SK-MEL-5 (cell line): ENCODE data around the gene CFAP57. TPM values are rescaled to one million over a fixed set of nuclear protein-coding genes. Genes with fewer than 3 reads are reported as not detected.

Experiments
- DNase-seq: peaks from one replicate; pipeline ENCODE4 v3.0.0-alpha.2; 2016; ENCODE audit warnings: low read depth, low spot score
- in situ Hi-C: cut with HindIII; loops from 2 replicates; pipeline ENCODE4 v1.10.0; 2016; ENCODE audit warnings: low sequenced_read_pairs, high pct_unique_total_duplicates, low pct_unique_long_range_greater_than_20kb
- total RNA-seq: library from RNA; depleted of rRNA; stranded (reverse); fragments of >200 nt; shearing (Covaris generic); gene quantifications from 2 replicates; pipeline ENCODE4 v1.2.3, GENCODE V29; 2014

Gene CFAP57
- total RNA-seq, 1 experiment from 2014 or later: not detected

DNA sequence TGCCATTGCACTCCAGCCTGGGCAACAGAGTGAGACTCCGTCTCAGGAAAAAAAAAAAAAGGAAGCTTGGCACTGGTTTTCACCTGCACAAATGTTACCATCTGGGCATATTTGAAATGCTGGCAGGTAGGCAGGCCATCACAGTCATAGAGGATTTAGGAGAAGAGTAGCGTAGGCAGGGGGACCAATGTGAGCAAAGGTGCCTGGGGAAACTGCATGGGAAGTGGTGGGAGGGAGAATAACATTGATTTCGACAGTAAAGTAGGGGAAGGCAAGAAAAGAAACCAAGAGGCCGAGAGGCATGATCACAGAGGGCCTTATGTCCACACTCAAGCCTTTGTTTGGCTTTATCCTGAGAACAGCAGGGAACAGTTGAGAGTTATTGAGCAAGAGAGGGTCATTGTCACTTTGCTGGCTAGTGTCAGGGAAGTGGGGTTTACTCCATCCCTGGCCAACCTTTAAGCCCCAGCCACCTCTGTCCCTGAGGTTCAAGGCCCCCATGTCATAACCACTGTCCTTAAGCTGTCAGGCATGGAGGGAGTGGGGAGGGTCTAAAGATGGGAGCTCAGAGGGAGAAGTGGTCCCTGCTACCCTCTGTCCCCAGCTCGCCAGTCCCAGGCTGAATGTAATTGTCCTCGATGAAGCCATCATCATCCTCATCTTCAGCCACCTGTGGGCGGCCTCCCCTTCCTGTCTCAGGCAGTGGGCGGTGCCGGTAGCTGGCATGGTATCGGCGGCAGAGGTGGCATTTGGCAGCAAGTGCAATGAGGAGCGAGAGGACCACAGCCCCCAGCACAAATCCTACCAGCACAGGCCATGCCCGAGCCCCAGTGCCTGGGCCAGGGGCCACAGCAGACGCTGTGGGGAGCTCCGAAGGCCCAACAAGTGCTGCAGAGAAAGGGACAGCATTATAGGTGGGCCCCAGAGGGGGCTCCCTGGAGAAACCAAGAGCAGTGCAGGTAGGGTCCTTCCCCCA, 110.4 kb downstream of the CFAP57 start:
- DNase-seq: no peak
- in situ Hi-C loops: no loop called here

DNA sequence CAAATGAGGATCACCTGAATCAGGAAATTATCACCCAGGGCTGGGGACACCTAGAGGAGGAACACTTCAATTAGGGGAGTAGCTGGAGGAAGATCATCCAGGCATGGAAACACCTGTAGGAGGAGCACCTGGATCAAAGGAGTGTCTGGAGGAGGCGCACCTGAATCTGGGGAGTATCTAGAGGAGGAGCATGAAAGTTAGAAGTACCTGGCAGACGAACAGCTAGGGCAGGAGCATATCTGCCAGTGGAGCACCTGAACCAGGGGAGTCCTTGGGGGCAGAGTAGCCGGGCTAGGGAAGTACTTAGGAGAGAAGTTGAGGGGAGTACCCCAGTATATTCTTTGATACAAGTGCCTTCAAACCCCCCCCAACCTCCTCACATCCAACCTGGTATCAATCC, 111.9 kb downstream of the CFAP57 start:
- no peak for DNase-seq
- in situ Hi-C loops: no loop called here

- no peak for DNase-seq
- in situ Hi-C loops: no loop called here
These were observed 112.5 kb downstream of the CFAP57 start for GRCh38 chr1:43284546-43285110.

GRCh38 chr1:43285269-43285990, 113.3 kb downstream of the CFAP57 start, which contains the start of gene C1orf210:
Gene C1orf210, minus strand, starts transcription at chr1:43285581. Its CDS starts 2,311 bp downstream, at chr1:43283270.
- DNase-seq: no peak
- in situ Hi-C loops: no loop called here

- DNase-seq: no peak
- in situ Hi-C loops: no loop called here
These were observed 114.0 kb downstream of the CFAP57 start for GRCh38 chr1:43286115-43286514.

DNA sequence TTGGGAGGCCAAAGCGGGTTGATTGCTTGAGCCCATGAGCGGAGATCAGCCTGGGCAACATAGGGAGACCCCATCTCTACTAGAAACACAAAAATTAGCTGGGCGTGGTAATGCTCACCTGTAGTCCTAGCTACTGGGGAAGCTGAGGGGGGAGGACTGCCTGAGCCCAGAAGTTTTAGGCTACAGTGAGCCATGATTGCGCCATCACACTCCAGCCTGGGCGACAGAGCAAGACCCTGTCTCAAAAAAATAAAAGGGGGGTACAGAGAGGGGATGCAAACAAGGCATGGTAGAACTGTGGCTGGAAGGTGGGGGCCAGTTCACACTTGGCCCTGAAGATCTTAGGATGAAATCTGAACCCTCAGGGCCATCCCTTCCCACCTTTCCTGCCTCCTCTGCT, 114.4 kb downstream of the CFAP57 start:
- in situ Hi-C loops: no loop called here
- DNase-seq: no peak

GRCh38 chr1:43288058-43288784, 116.1 kb downstream of the CFAP57 start:
- in situ Hi-C loops: no loop called here
- DNase-seq: no peak

DNA sequence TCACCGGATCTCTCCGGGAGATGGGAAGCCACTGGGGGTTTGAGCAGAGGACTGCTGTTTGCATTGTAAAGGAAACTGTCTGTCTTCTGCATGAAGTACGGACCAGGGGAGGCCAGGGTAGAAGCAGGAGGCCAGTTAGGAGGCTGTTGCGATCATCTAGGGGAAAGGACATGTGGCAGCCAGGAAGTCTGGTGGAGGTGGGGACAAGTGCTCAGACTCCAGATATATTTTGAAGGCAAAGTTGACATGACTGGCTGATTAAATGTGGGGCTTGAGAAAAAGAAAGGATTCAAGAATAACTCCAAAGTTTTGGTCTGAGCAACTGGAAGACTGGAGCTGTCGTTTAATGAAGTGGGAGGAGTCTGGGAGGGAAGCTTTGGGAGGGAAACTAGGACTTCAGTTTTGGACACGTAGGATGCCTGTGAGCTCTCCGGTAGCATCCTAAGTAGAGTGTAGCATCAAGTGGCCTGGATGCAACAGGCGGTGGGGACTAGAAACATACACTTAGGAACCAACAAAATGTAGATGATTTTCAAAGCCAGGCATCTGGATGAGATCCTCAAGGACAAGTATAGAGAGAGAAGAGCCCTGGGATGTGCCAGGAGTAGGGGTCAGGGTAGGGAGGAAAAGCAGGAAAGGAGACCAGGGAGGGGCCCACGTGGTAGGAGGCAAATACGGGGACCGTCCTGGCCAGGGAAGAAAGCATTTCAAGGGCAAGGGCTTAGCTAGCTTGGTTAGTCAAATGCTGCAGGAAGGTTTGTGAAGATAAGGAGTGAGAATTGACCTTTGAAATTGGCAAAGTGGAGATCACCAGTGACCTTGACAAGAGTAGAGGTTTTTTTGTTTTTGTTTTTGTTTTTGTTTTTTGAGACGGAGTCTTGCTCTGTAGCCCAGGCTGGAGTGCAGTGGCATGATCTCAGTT, 116.9 kb downstream of the CFAP57 start:
- in situ Hi-C loops: no loop called here
- DNase-seq: no peak

DNA sequence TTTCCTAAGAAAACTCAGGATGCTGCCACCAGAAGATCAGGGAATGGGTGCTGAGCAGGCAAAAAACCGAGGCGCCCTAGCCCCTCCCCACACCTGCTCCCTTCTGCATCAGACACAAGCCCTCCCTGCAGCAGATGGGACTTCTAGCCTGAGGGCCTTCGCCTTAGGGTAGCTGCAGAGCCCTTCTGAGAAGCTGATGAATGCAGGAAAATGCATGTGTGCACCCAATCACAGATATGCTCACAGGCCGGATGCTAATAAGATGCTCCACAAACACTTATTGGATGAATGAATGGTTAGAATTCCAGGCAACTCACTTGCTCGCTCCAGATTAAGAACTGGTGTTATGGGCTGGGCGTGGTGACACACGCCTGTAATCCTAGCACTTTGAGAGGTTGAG, 120.1 kb downstream of the CFAP57 start:
- in situ Hi-C loops: no loop called here
- no peak for DNase-seq

GRCh38 chr1:43292679-43293078, 120.5 kb downstream of the CFAP57 start:
- DNase-seq: no peak
- in situ Hi-C loops: no loop called here

DNA sequence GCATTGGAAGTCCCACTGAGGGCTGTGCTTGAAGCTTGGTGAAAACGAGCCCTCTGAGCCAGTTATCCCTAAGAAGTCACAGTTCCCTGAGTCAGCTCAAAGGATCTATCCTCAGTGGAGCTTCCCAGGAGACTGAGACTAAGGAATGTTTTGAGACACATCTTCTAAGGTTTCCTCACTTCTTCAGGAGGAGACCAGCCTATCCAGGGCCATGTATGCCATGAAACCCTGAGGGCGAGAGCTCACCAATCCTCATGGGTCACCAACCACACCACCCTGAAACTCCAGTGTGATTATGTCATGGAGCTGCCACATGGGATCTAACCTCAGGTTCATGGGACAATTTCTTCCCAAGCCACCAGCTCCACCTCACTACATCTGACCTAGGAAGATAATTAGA, 121.0 kb downstream of the CFAP57 start:
- in situ Hi-C loops: no loop called here
- no peak for DNase-seq

- DNase-seq: no peak
- in situ Hi-C loops: no loop called here
These were observed 122.0 kb downstream of the CFAP57 start for GRCh38 chr1:43293896-43294760.

DNA sequence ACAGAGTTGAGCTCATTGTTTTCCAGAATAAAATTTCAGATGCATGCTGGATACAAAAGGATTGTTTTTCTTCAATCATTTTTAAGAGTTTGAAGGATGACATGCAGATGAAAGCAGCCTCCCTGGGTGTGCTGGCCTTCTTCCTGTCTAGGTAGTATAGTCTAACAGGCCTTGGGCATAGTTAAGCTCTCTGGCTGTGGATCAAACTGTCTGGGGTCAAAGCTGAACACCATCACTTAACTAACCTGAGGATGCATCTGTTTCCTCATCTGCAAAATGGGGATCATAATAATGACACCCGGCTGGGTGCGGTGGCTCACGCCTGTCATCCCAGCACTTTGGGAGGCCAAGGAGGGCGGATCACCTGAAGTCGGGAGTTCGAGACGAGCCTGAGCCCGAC, 122.6 kb downstream of the CFAP57 start:
- DNase-seq: no peak
- in situ Hi-C loops: no loop called here

DNA sequence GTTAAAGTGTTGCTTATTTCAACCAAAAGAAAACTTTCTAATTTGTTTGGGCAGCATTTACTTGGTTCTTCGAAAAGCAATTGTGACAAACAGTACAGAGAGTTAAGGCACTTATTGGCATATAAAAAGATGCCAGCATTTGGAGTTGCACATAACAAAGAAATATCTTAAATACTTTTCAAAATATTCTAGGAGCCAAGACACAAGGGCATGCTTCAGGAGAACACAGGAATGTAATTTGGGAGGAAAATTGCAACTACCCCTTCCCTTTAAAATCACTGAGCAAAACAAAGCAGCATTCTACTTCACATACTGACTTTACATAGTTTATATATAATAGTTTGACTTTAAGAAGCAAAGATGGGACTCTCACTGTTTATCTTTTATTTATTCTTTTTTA, 124.1 kb downstream of the CFAP57 start:
- in situ Hi-C loops: no loop called here
- no peak for DNase-seq

GRCh38 chr1:43298055-43298454, 125.9 kb downstream of the CFAP57 start:
- no peak for DNase-seq
- in situ Hi-C loops: no loop called here

GRCh38 chr1:43299101-43299500, 127.0 kb downstream of the CFAP57 start:
- DNase-seq: no peak
- in situ Hi-C loops: no loop called here
